GM06990 (cell line): ENCODE measurements around the gene TRMT6.

Experiments used
- DNase-seq: peaks from one replicate; pipeline ENCODE4 v3.0.0-alpha.2; 2011; ENCODE audit not compliant: insufficient read length; ENCODE audit errors: extremely low read depth
- H3K27me3 ChIP-seq: replicated peaks from 2 replicates; pipeline ENCODE4 v1.6.0; 2011; ENCODE audit warnings: low read length; ENCODE audit not compliant: control insufficient read depth, insufficient read depth
- H3K36me3 ChIP-seq: 2 replicates; pipeline ENCODE4 v1.5.1; 2011; ENCODE audit warnings: low read length; ENCODE audit not compliant: control insufficient read depth, insufficient read depth
- H3K4me3 ChIP-seq: replicated peaks from 2 replicates; pipeline ENCODE4 v1.5.1; 2011; ENCODE audit warnings: low read depth, mild to moderate bottlenecking, control low read depth, low read length
- TF ChIP-seq, protein P1 (sequence below): IDR thresholded peaks from 2 replicates; pipeline ENCODE4 v1.5.1; 2011; ENCODE audit warnings: low read length, control low read depth, mild to moderate bottlenecking, inconsistent platforms; ENCODE audit not compliant: insufficient read depth, poor library complexity, severe bottlenecking

TRMT6 gene

DNA sequence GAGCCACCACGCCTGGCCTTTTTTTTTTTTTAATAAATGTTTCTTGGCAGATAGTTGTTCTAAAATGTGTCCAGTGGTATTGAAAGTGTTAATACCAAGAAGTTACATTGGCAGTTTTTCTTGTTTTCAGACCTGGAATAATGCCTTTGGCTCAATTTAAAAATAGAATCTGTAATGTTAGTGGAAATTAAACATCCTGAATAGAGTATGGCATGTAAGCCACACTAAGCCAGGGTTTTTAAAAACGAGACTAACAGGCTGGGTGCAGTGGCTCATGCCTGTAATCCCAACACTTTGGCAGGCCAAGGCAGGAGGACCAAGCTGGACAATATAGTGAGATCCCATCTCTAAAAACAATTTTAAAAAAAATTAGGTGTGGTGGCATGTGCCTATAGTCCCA is 25.4 kb upstream of the TRMT6 start:
- peaks cover 8% of the 10 kb centered on the region for H3K36me3 ChIP-seq
- DNase-seq: no peak
- TF ChIP-seq, protein P1, sequence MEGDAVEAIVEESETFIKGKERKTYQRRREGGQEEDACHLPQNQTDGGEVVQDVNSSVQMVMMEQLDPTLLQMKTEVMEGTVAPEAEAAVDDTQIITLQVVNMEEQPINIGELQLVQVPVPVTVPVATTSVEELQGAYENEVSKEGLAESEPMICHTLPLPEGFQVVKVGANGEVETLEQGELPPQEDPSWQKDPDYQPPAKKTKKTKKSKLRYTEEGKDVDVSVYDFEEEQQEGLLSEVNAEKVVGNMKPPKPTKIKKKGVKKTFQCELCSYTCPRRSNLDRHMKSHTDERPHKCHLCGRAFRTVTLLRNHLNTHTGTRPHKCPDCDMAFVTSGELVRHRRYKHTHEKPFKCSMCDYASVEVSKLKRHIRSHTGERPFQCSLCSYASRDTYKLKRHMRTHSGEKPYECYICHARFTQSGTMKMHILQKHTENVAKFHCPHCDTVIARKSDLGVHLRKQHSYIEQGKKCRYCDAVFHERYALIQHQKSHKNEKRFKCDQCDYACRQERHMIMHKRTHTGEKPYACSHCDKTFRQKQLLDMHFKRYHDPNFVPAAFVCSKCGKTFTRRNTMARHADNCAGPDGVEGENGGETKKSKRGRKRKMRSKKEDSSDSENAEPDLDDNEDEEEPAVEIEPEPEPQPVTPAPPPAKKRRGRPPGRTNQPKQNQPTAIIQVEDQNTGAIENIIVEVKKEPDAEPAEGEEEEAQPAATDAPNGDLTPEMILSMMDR: no peak
- no peak overlapping the region for H3K4me3 ChIP-seq
- no peaks in the 10 kb centered on the region for H3K27me3 ChIP-seq

DNA sequence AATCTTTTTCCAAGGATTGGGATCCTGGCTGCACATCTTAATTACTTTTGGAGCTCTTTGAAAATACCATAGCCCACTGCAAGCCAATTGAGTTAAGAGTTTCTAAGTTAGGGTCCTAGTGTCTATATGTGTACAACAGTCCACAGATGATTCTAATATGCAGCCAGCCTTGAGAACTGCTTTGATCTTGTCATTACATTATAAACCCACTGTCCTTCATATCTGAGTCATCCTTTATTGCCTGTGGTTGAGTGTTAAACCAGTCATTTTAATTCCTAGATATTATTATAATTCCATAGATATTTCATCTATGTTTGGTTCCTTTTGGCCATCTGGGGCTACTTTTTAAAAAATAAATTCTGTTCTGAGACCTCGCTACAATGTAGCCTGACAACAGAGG is 24.2 kb upstream of the TRMT6 start:
- Histone ChIP-seq H3K27me3 (no peaks in the 10 kb centered on the region), H3K36me3 (peaks cover 8% of the 10 kb centered on the region), H3K4me3 (no peak overlapping the region)
- TF ChIP-seq, protein P1: no peak
- DNase-seq: no peak

DNA sequence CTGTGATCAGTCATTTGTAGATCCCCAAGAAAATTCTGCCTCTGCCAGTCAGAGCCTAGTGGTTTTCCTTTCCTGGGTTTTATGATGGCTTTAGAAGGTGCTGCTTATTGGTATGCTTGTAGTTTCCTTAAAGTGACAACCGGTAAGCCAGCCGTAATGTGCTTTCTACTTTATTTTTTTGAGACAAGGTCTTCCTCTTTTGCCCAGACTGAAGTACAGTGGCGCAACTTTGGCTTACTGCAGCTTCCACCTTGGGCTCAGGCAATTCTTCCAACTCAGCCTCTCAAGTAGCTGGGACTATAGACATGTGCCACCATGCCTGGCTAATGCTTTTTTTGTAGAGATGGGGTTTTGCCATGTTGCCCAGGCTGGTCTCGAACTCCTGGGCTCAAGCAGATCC is 23.6 kb upstream of the TRMT6 start:
- DNase-seq: no peak
- Histone ChIP-seq H3K36me3 (peaks cover 6% of the 10 kb centered on the region), H3K4me3 (no peak overlapping the region), H3K27me3 (no peaks in the 10 kb centered on the region)
- TF ChIP-seq, protein P1: no peak

DNA sequence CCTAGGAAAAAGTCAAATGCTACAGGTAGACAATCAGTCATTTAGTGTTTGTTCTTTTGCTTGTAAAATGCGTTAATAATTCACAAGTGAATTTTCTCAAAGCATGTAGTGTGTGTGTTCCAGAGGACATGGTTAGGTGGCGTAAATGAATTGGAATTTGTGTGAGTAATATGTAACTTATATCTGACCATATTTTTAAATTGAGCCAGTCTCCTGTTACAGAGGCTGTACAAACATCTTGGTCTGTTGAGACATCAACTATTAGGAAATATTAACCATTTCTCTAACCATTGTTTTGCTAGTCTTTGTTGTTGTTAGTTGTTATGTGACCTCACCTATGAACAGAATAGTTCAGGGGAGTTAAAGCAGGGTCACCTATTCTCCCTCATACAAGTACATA is 22.8 kb upstream of the TRMT6 start:
- DNase-seq: no peak
- peaks cover 5% of the 10 kb centered on the region for H3K36me3 ChIP-seq
- no peak overlapping the region for H3K4me3 ChIP-seq
- TF ChIP-seq, protein P1: no peak
- H3K27me3 ChIP-seq: no peaks in the 10 kb centered on the region

DNA sequence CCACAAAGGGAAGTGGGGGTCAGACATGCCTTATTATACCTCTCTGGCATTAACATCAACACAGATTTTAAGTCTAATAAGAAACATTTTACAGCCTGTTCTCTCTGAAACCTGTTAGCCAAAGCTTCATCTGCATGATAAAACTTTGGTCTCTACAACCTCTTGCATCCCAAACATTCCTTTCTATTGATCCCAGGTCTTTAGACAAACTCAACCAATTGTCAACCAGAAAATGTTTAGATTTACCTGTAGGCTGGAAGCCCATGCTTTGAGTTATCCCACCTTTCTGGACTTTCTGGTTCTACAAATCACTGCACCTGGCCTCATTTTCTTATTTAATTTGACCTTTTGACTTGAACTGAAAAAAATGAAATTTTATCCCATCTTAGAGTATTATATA is 20.9 kb upstream of the TRMT6 start:
- DNase-seq: no peak
- TF ChIP-seq, protein P1: no peak
- Histone ChIP-seq H3K36me3 (peaks cover 3% of the 10 kb centered on the region), H3K4me3 (no peak overlapping the region), H3K27me3 (no peaks in the 10 kb centered on the region)

DNA sequence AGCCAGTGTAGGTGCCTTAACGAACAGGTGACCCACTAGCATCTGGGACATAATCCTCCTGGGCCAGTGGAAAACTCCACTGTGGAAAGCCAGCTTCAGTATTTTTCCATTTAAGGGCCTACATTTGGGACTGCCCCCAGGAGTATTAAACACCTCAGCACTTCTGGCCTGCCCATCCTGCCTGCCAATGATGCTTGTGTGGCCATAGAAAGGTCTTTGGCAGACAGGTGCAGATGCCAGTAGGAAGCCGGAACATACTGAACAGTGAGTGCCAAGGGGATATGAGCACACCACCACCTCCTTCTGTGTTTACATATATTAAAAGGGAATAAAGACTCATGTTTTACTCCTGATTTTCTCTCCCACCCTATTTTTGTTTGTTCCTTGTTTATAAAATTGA is 20.0 kb upstream of the TRMT6 start:
- no peak for DNase-seq
- H3K27me3 ChIP-seq: no peaks in the 10 kb centered on the region
- TF ChIP-seq, protein P1: no peak
- no peak overlapping the region for H3K4me3 ChIP-seq
- peaks cover 3% of the 10 kb centered on the region for H3K36me3 ChIP-seq
